HuH-7.5 (cell line): ENCODE results near the gene KHK.
A peak's percentile ranks its signal among the peaks of the same experiment; 100 is the strongest.

Experiments used
- DNase-seq: peaks from one replicate; pipeline ENCODE4 v3.0.0; 2011; ENCODE audit warnings: low spot score

The KHK gene

GRCh38 chr2:27127883-27128667 is 41.5 kb downstream of the KHK start:
- DNase-seq, result no peak

- no peak for DNase-seq
These were observed 42.3 kb downstream of the KHK start for GRCh38 chr2:27128668-27129571.

GRCh38 chr2:27130396-27130795 is 43.8 kb downstream of the KHK start:
- DNase-seq, result no peak

- no peak for DNase-seq
These were observed 44.9 kb downstream of the KHK start for GRCh38 chr2:27131429-27131828.

- no peak for DNase-seq
These were observed 46.8 kb downstream of the KHK start for GRCh38 chr2:27133195-27133875.

GRCh38 chr2:27133905-27134780 is 47.6 kb downstream of the KHK start, which contains the start of gene PREB:
Gene PREB, minus strand, starts transcription at chr2:27134636. Its CDS starts 215 bp downstream, at chr2:27134421.
- peak; percentile 91 for DNase-seq

GRCh38 chr2:27134781-27135477 is 48.4 kb downstream of the KHK start:
- no peak for DNase-seq

- DNase-seq, result no peak
These were observed 48.9 kb downstream of the KHK start for GRCh38 chr2:27135478-27135955.

GRCh38 chr2:27136751-27137150 is 50.2 kb downstream of the KHK start:
- DNase-seq, result no peak

GRCh38 chr2:27137322-27137935 is 50.9 kb downstream of the KHK start:
- no peak for DNase-seq

- no peak for DNase-seq
These were observed 51.5 kb downstream of the KHK start for GRCh38 chr2:27138111-27138510.

- no peak for DNase-seq
These were observed 52.7 kb downstream of the KHK start, which contains the start of gene PRR30 for GRCh38 chr2:27139310-27139709. Gene PRR30, minus strand, starts transcription at chr2:27139410. Its CDS starts 1,081 bp downstream, at chr2:27138329.

GRCh38 chr2:27143285-27143684 is 56.7 kb downstream of the KHK start:
- no peak for DNase-seq

GRCh38 chr2:27145682-27146081 is 59.1 kb downstream of the KHK start:
- DNase-seq, result no peak

GRCh38 chr2:27147935-27148334 is 61.4 kb downstream of the KHK start:
- DNase-seq, result no peak

GRCh38 chr2:27148801-27149439 is 62.3 kb downstream of the KHK start, which contains the start of gene TCF23:
Gene TCF23, plus strand, starts transcription at chr2:27149004. Its CDS starts 130 bp downstream, at chr2:27149134.
- no peak for DNase-seq

- no peak for DNase-seq
These were observed 63.2 kb downstream of the KHK start for GRCh38 chr2:27149570-27150405.
